ENCODE results near the gene SEC31A. TPM values are rescaled to one million over a fixed set of nuclear protein-coding genes. Genes with fewer than 3 reads are reported as not detected.

SEC31A gene
- total and polyA plus RNA-seq, 2 of the 4 experiments (the other 2 are of a cell fraction): 278 to 366 TPM

DNA sequence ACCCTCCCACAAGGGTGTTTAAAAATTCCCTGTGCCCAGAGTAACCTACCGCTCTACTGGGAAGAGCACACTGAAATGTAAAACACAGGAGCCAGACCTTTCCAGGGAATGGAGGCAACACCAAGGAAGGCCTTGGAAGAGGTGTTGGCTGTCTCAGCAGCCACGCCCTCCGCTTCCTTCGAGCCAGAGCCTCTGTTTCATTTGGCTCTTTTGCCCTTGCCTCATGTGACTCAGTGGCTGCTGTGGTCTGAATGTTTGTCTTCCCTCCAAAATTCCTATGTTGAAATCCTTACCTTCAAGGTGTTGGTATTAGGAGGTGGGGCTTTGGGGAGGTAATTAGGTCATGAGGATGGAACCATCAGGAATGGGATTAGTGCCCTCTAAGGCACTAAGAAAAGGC lies 103.6 kb downstream of the SEC31A start:
- ATAC-seq (ENCODE audit: low read depth) (no peak), DNase-seq (no peak)
- Histone ChIP-seq H4K91ac (ENCODE audit: insufficient read depth, low read depth, low read length) (no peak overlapping the region), H2BK120ac (ENCODE audit: low read depth, low read length) (no peak overlapping the region), H3K27ac (ENCODE audit: insufficient read depth, low read length) (no peak overlapping the region), H2BK5ac (ENCODE audit: low read depth, low read length, poor library complexity, severe bottlenecking) (no peak overlapping the region), H4K20me1 (ENCODE audit: insufficient read depth, low read length) (peaks cover 13% of the 10 kb centered on the region), H2BK15ac (ENCODE audit: low read depth, low read length) (no peak overlapping the region), H3K27me3 (ENCODE audit: control insufficient read depth, insufficient read depth, low read length) (no peaks in the 10 kb centered on the region), H3K36me3 (ENCODE audit: control insufficient read depth, insufficient read depth, low read length) (no peaks in the 10 kb centered on the region), H3K9me3 (ENCODE audit: control insufficient read depth, insufficient read depth, low read length) (no peaks in the 10 kb centered on the region), H3K79me1 (ENCODE audit: low read depth in 1 of 2, low read length in 2 of 2) (peaks cover 32 to 34% of the 10 kb centered on the region in 2 experiments), H4K8ac (ENCODE audit: low read depth in 2 of 2, low read length in 2 of 2) (no peak overlapping the region), H3K4me3 (ENCODE audit: insufficient read depth, low read depth, low read length) (no peak overlapping the region), H3K4me1 (ENCODE audit: control insufficient read depth, insufficient read depth, low read length) (peaks cover 9% of the 10 kb centered on the region), H3K18ac (ENCODE audit: low read depth, low read length) (no peak overlapping the region), H2AK9ac (replicated peaks; ENCODE audit: low read depth, low read length, poor library complexity) (no peak overlapping the region), H3K4ac (ENCODE audit: low read depth, low read length) (no peak overlapping the region), H2BK20ac (ENCODE audit: low read depth, low read length) (no peak overlapping the region), H3K56ac (ENCODE audit: extremely low read depth, insufficient read depth, low read length) (no peak overlapping the region), H4K5ac (ENCODE audit: low read depth, low read length) (no peak overlapping the region), H3K23ac (ENCODE audit: low read depth, low read length) (no peak overlapping the region), H3K9me1 (ENCODE audit: insufficient read depth, low read length) (no peaks in the 10 kb centered on the region; the same call in 1 of the 2 replicates), H3K14ac (replicated peaks; ENCODE audit: low read depth, low read length) (no peak overlapping the region), H2AK5ac (ENCODE audit: low read depth, low read length) (no peak overlapping the region), H3K9ac (ENCODE audit: low read depth, low read length) (no peak overlapping the region), H3K4me2 (ENCODE audit: low read depth, low read length) (no peak overlapping the region), H2AFZ (replicated peaks; ENCODE audit: low read length, poor library complexity) (no peak overlapping the region)
- dilution Hi-C loops (cut with HindIII; ENCODE audit: low sequenced_read_pairs, unreplicated experiment): no loop called here
- ChIA-PET POLR2A (ENCODE audit: unreplicated experiment) (interaction anchor here (0.6 kb wide), 1 partner anchor 11 kb away, joined by 10 read pairs; no protein-coding TSS in a partner anchor), CTCF (no interaction called here)
- no TSS peak for BruUV-seq (replicated peaks)
- in situ Hi-C loops (cut with MboI; ENCODE audit: low sequenced_read_pairs): no loop called here
- WGBS, 2 experiments (ENCODE audit: extremely low coverage in 2 of 2, insufficient read length in 1 of 2): no CpG with 5 or more reads among the region's 4 CpGs
- no peak for TF ChIP-seq BHLHE40 (IDR thresholded peaks at IDR 0.05; ENCODE audit: low read depth, low read length)
- no peak for TF ChIP-seq RAD21 (IDR thresholded peaks at IDR 0.05; ENCODE audit: low read length)
- TF ChIP-seq CHD1 (IDR thresholded peaks at IDR 0.05; ENCODE audit: low read depth, low read length): no peak
- TF ChIP-seq RCOR1 (IDR thresholded peaks at IDR 0.05; ENCODE audit: insufficient replicate concordance, low read length): no peak
- no peak for TF ChIP-seq CEBPB (IDR thresholded peaks at IDR 0.05; ENCODE audit: low read depth, low read length)
- TF ChIP-seq RFX5 (IDR thresholded peaks at IDR 0.05; ENCODE audit: low read depth, low read length): no peak
- TF ChIP-seq FOS (IDR thresholded peaks at IDR 0.05; ENCODE audit: low read depth, low read length): no peak
- TF ChIP-seq, protein P1, sequence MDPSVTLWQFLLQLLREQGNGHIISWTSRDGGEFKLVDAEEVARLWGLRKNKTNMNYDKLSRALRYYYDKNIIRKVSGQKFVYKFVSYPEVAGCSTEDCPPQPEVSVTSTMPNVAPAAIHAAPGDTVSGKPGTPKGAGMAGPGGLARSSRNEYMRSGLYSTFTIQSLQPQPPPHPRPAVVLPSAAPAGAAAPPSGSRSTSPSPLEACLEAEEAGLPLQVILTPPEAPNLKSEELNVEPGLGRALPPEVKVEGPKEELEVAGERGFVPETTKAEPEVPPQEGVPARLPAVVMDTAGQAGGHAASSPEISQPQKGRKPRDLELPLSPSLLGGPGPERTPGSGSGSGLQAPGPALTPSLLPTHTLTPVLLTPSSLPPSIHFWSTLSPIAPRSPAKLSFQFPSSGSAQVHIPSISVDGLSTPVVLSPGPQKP (IDR thresholded peaks at IDR 0.05; ENCODE audit: borderline replicate concordance, low read depth, low read length): no peak
- no peak for TF ChIP-seq POLR2A (IDR thresholded peaks at IDR 0.05; ENCODE audit: low read depth, low read length)
- TF ChIP-seq, protein P2, sequence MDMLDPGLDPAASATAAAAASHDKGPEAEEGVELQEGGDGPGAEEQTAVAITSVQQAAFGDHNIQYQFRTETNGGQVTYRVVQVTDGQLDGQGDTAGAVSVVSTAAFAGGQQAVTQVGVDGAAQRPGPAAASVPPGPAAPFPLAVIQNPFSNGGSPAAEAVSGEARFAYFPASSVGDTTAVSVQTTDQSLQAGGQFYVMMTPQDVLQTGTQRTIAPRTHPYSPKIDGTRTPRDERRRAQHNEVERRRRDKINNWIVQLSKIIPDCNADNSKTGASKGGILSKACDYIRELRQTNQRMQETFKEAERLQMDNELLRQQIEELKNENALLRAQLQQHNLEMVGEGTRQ (IDR thresholded peaks at IDR 0.05; ENCODE audit: low read depth, low read length): no peak
- no peak for TF ChIP-seq NFE2L2 (IDR thresholded peaks at IDR 0.05; ENCODE audit: low read depth, low read length)
- TF ChIP-seq MAFK (IDR thresholded peaks at IDR 0.05; ENCODE audit: low read depth, low read length): no peak
- intact Hi-C loops (cut with micrococcal nuclease): no loop called here

Data from IMR-90 (cell line).